Raji (cell line): Measurements from ENCODE around the gene CNTN4.

ENCODE experiments used
- POLR2A ChIP-seq: IDR thresholded peaks from 2 replicates; pipeline ENCODE4 v1.6.1; 2011; ENCODE audit warnings: low read depth, low read length, control low read depth; ENCODE audit not compliant: insufficient read depth

CNTN4 gene

DNA sequence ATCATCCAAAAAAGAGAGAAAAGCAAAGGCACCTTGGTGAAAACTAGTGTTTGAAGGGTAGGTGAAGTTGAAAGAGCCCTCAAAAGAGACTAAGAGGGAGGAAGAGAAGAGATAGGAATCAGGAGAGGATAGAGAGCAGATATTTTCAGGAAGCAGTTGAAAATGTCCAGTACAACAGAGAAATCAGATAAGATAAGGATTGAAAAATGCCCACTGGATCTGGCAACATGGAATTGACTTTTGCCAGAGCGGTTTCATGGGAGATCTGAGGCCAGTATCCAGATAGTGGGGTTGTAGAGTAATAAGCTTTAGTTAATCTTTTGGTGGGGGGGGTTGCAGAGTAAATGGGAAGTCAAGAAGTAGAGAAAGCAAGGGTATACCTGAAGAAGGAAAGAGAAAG, 674.1 kb downstream of the CNTN4 start:
- TF ChIP-seq POLR2A, result no peak

DNA sequence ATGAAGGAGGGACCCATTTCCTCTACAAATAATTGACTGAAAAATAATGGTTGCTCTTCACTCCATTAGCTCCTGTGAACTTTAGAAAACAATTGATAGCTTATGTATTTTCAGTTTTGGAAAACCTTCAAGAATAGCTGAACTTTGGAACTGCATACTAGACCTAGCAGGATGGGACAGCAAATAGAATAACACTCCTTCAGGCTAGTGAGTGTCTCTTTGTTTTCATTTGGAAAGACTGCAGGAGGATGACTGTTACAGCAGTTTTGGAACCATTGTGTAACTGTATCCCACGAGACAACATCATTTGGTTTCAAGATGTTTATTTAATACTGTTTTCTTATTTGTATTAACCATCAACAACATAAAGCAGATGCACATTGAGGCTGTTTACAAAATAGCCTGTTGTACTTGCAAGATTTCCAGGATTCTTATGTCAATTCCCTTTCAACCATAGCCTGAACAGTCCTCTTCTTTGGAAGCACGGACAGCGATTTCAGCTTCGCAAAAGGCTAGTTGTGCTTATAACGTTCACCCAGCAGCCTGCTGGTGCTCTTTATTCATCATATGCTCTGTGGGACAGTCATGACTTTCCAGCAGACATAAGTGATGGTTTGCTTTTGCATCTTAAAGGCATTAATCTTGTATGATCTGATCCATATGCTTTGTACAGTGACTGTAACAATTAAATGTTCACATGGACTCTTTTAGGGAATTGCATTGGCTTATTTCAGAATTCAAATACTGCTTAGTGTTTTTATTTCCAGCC, 676.0 kb downstream of the CNTN4 start:
- TF ChIP-seq POLR2A, result no peak

DNA sequence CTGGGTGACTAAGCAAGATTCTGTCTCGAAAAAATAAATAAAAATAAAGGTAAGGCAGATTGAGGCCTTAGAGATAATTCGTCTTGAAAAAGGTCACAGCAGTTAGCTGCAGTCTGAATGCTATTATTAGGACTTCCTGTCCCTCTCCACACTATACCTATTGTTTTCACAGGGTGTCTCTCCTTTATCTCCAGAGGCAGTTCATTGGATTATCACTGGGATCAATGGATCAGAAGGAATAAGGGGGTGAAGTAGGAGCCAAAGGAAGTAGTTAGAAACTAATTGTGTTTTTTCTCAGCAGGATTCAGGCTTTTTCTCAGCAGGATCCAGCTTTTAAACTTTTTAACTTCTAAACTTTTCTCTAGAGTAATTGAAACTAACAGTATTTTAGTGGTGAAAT, 684.6 kb downstream of the CNTN4 start:
- no peak for TF ChIP-seq POLR2A

DNA sequence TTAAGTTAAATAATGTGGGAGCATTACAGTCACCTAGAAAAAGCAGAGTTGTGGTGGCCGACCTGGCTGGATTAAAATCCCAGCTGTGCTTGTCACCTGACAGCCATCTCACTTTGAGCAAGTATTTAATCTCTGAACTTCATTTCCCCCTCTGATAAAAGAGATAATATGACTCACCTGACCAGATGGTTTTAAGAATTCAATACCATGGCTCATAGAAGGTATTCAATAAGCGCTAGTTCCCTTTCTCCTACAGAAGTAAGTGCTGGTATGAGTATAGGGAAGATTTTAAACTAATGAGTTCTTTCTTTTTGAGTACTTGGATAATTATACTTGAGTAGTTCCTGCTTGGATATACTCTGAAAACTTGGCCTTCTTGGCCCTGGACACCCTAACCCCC, 686.0 kb downstream of the CNTN4 start:
- no peak for TF ChIP-seq POLR2A

DNA sequence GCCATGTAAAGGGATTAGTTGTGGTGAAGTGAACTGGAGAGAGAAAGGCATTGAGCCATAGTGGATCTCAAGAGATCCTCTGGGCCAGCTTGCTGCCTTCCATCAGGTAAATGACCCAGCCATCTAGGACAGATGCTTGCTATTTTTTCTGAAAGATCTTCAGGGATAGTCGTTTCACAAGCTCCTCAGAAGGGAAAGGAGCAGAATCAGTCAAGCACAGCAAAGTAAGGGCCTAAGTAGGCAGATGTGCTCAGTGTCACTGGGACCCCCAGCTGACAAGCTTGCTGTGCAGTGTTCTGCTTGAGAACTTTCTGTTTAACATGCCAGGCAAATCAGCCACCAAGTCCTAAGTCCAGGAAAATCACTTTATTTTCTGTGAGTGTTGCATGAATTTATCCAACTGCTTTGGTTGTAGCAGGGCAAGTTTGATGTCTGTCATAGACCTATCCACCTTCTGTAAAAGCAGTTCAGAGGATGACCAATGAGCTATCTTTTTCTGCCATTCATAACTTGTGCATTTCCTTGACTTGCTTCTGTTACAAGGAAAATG, 691.7 kb downstream of the CNTN4 start:
- TF ChIP-seq POLR2A, result no peak

DNA sequence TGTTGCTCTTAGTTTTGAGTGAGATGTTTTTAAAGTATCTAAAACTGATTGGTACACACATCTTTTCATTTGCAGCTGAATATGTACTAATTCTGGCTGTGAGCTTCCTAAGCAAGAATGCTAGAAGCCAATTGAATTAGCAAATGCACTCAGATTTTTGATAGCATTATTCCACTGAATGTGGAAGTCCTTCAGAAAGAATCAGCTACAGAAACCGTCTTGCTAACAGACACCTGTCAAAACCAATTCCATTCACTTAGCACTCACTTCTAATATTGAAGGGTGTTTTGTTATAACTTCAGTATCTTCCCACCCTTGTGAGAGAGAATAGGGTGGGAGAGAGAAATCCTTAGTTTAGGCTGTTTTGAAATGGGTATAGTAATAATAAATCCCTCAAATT, 693.8 kb downstream of the CNTN4 start:
- no peak for TF ChIP-seq POLR2A

DNA sequence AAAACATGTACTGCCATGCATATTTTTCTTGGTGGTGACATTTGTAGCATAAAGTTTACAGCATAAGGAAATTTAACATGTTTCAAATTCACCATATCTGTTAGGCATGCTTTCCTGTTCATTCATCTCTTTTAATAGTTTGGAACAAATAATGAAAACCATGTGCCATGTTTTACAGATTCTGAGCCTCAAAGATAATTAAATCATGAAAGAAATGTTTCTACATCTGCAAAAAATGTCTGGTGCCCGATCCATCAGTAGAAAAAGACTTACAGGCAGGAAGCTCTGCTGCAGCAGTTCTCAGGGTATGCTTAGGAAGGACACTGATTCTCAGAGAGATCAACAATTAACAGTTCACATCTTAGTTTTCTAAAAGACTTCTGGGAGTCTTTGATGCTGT, 695.3 kb downstream of the CNTN4 start:
- no peak for TF ChIP-seq POLR2A

DNA sequence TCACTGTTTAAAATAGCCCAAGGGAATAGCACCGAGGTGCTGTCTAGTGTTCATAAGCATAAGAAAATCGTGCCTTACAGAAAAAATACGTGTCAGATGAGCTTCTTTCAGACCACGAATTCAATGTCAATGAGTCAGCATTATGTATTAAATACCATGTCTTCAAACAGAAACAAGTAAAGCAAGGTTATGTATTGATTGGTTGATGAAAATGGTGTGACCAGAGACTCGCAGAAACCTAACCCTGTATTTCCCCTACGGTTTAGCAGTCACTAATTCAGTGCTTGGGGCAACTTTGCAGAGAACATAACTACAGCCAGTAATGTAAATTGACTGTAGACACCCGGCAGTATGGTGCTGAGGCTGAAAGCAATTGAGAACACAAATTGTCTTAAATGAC, 703.8 kb downstream of the CNTN4 start:
- TF ChIP-seq POLR2A, result no peak

DNA sequence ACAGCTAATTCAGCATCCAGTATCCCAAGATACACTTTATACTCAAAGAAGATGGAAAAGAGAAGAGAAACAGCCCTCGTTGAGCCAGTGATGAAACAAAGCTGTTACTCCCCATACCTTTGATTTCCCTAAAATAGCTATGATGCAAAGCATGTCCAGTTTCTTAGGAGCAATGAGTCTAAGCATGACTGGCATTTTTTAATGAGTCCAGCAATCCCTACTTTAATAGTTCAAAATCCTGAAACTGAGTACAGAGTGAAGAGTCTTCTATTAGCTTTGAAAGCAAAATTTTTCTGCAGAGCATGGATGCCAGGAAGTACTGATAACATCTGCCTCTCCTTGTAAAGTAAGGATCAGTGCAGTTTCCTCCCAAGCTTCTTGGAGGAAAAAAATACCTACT, 708.8 kb downstream of the CNTN4 start:
- TF ChIP-seq POLR2A, result no peak

DNA sequence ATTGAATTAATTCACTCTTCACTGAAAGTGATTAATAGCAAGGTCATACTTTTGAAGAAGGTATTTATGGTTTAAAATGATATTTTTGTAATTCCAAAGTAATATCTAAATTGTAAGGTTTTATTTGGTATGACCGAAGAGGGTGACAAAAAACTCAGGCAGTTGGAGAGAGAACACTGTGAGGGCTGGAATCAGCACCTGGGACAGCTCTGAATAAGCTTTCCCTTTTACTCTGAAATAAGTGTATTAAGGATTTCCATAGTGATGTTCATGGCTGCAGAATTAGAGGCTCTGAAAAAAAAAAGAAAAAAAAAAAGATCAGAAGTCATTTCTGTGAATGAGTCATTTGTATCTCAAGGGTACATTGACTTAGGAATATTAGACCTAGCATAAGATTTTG, 712.1 kb downstream of the CNTN4 start:
- TF ChIP-seq POLR2A, result no peak

DNA sequence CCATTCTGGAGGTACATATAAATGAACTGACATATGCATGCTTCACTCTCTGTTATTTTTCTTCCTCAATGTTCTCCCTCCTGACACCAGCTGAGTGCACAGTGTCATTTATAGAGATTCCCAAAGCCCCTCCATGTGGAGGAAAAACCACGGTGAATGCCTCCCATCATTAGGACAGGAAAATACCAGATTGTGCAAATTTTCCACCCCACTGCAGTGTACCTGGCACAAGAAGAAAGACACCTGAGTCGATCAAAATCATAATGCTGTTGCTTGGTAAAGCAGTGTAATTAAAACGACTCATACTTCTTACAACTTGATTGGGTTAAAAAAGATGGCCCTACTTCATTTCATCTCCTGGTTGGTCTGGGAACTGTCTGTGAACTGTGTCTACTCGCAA, 720.9 kb downstream of the CNTN4 start:
- TF ChIP-seq POLR2A, result no peak

DNA sequence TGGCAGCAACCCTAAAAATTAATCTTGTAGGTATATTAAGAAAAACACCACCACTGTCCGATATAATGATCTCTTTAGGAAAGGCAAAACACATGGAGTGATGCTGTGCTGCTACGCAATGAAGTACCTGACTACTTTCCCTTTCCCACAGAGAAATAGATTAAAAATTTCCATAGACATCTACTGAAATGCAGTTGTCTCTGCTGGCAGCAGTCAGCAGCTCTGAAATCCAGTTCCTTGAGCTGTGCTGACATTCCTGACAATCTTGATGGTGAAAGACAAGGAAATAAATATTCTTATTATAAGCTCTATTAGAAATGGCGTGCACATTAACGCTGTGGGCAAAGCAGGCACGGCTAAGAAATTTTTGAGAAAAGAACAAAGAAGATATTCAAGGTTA, 723.9 kb downstream of the CNTN4 start:
- no peak for TF ChIP-seq POLR2A

DNA sequence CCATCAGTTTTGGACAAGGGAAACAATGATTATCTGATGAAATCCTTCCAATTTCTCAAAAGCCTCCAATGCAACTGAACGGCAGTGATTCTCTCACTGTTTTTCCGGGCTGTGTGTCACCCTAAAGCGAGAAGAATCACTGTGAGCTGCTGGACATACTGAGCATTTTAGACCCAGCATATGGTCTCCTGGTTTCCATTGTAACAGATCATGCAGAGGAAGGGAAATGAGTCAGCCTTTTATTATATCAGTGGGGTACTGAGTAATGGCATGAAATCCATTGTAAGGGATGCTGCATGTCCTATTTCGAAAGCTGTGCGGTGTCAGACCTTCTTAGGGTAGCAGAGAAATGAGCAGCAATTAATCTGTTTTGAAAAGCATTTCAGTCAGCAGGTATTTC, 724.4 kb downstream of the CNTN4 start:
- TF ChIP-seq POLR2A, result no peak

DNA sequence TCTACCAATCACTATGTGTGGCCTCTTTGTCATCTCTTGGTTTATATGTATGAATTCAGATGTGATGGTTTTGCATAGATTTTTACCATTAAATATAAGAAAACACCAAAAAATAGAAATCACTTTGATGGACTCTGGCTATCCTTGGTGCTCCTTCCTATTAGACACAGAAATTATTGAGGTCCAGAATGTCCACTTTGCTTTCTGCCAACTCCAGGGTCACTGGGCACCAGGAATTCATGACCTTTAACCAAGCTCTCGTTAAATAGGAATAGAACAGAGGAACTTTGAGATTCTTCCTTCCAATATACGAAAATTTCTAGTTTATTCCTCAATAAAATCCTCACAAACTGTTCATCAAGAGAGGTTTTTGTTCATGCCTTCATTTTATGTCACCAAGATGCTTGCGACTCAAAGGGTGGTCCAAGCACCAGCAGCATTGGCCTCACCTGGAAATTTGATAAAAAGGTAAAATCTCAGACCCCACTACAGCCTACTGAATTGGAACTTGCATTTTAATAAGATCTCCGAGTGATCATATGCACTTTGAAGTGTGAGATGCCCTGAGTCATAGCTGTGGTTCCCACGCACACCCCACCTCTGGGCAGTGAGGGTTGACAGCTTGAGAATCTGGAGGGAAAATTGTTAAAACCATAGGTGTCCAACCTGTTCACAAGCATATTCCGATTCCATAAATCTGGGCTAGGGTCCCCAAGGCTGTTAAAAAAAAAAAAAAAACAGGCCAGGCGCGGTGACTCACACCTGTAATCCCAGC, 725.0 kb downstream of the CNTN4 start:
- no peak for TF ChIP-seq POLR2A

DNA sequence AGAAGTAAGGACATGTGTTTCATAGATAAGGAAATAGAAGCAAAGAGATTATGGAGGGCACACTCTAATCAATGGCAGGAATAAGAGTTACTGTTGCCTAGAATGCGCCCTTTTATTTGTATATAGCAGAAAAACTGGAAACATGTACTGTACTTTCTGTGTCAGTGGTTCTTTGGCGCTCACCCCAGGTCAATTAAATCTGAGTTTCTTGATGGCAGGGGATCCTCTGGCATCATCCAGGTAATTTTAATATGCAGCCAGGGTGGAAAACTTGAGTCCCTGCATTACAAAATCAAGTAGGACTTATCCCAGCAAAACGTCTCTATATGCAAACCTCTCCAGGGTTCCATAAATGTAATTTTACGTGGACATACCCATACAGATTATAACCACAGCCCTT, 727.4 kb downstream of the CNTN4 start:
- no peak for TF ChIP-seq POLR2A

DNA sequence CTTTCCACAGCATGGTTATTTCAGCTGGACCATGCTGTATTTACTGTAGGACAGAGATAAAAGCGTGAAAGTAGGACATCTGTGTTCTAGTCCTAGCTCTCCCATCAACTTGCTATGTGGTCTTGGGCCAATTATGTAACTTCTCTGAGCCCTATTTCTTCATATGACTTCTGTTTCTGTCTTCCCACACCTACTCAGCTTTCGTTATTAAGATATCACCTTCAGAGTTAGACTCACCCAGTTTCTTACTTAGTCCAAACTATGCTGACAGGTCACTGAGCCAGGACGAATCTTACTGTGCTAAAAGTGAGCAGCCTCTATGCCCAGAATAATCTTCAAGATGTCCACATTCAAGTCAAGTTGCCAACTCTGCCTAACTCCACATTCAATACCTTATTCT, 727.8 kb downstream of the CNTN4 start:
- no peak for TF ChIP-seq POLR2A
